SH-SY5Y (cell line): ENCODE results near the gene DDI1.

ENCODE experiments used
- GATA2 ChIP-seq: IDR thresholded peaks from 2 replicates; pipeline ENCODE4 v1.6.1; 2011; ENCODE audit warnings: mild to moderate bottlenecking, low read depth, low read length
- GATA3 ChIP-seq: IDR thresholded peaks from 2 replicates; pipeline ENCODE4 v1.6.1; 2011; ENCODE audit warnings: low read depth, mild to moderate bottlenecking, low read length, moderate library complexity

Gene DDI1

GRCh38 chr11:104036588-104036987, at the start of gene DDI1:
DDI1 (plus strand) TSS chr11:104036640; CDS start chr11:104036823, 183 bp downstream.
- TF ChIP-seq GATA2 = no peak

DNA sequence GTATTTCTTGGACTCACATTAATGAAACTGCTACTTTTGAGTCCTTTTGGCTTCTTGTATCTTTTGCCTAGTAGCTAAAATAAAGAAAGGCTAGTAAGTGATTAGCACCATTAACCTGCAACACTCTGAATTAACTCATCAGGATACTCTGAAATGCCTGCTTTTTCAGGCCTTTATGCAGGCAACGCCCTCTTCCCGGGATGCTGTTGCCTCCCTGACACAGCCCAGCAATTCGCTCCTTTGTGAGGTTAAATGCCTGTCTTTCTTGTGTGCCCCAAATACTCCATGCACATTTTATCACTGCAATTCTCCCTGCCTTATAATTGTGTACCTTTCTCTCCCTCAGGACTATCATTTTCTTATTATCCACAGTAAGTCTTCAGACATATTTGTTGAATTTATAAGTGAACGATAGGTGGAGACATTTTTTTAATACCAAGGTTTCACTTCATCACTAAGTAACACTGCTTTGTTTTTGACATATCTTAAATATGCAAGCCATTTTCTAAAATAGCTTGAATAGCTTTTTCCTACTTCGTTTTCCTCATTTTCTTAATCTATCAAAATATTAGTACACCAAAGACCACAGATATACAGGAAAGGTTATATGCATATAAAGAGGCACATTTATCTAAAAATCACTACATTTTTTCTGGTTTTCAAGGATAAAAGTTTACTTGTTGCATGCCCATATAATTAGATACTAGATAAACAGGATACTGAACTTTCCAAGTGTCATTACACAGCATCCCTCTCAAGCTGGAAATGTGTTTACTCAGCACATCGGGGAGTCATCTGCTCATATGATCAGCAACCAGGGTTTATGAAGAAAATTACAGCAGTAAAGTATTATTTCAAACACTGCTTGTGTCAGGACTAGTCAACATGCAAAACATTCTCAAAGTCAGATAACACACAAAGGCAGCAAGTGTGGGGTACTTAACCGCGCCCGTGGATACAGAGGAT, 48.5 kb upstream of the DDI1 start:
- TF ChIP-seq GATA2 (no peak), GATA3 (no peak)

DNA sequence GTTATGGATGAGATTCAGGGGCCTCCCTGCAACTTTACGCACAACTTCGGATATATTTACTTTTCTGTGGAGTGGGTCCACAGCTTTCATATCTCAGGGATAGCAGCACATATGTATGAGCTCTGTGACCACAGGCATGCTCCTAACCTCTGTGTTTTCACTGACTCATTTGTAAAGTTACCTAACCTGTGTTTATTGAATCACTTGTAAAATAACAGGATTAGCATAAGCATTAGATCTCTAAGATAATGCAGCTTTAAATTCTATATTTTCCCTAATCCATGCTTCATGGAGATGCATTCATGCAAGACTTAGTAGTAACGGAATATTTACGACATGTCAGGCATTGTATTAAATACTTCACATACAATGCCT, 47.9 kb upstream of the DDI1 start:
- TF ChIP-seq GATA3 (no peak), GATA2 (no peak)

DNA sequence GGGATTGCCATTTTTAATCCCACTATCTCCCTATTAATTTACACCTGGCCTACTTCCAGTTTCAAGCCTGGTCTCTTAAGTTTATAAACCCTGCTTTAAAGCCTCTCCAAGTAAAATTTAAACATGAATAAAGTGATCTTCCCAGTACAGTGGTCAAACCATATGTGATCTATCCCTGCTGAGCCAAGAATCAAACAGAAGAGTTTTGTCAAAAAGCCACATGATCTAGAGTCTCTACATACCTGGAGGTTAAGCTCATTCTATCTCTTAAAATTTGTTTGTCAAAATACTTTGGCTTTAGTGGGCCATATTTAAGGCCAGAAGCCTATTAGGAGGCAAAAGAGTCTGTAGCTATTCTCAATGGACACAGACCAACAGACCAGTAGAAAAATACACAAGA, 42.9 kb upstream of the DDI1 start:
- TF ChIP-seq GATA3 = no peak
- TF ChIP-seq GATA2 = no peak

- no peak for TF ChIP-seq GATA2
- TF ChIP-seq GATA3 = no peak
These were observed 42.3 kb upstream of the DDI1 start for GRCh38 chr11:103994094-103994493.

- TF ChIP-seq GATA2 (no peak), GATA3 (no peak)
These were observed 41.9 kb upstream of the DDI1 start for GRCh38 chr11:103994518-103994917.

DNA sequence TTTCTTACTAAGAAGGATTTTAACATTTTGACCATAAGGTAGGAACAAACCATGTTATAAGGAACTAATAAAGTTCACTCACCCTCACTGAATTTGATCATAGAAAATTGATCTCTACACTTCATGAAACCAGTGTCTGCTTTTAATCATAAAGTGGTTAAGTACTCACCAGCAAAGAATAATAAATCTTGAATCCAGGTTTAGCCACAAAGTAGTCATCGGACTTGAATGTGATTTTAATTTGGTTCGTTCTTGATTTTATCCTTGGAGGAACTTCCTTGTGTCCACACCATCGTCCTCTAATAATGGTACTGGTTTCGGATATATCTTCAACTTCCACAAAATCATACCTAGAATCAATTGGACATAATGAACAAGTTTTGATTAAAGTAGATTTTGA, 40.5 kb upstream of the DDI1 start:
- TF ChIP-seq GATA3 = no peak
- TF ChIP-seq GATA2 = no peak

DNA sequence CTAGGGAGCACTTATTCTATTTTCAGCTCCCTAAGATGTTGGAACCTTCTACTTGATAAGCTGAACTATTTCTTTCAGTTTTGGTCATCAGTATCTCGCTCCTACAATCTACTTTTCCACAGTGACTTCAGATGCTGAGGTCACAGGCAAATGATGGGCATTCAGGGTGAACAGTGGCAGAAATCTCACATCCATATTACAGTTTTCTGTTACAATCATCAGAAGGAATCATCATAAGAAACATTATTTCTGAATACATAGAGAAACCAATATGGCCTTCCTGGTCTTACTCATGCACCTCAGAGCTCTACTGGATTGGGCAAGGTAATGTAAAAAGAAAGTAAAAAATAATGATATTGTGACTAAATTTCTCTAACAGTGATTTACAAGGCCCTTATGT, 39.4 kb upstream of the DDI1 start:
- TF ChIP-seq GATA2 = no peak
- no peak for TF ChIP-seq GATA3

GRCh38 chr11:103998826-103999508, 37.5 kb upstream of the DDI1 start:
- TF ChIP-seq GATA2 = no peak
- no peak for TF ChIP-seq GATA3

DNA sequence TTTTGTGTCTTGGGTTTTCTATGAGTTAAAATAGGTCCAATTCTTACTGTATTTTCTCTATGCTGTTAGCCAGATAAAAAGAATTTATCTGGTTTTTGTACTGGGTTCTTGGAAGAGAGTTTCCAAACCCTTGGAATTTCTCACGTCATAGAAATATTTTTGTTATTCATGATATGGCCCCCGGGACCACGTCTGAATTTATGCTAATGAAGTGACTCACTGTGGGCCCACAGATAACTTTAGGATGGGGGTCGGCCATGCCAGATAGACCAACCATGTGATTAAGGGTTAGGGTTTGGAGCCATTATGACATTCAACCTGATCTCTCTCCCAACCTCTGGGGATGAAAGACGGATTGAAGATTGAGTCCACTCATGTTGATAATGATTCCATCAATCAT, 35.6 kb upstream of the DDI1 start:
- TF ChIP-seq GATA3 (no peak), GATA2 (no peak)

GRCh38 chr11:104001561-104002056, 34.8 kb upstream of the DDI1 start:
- TF ChIP-seq GATA3 = no peak
- no peak for TF ChIP-seq GATA2

DNA sequence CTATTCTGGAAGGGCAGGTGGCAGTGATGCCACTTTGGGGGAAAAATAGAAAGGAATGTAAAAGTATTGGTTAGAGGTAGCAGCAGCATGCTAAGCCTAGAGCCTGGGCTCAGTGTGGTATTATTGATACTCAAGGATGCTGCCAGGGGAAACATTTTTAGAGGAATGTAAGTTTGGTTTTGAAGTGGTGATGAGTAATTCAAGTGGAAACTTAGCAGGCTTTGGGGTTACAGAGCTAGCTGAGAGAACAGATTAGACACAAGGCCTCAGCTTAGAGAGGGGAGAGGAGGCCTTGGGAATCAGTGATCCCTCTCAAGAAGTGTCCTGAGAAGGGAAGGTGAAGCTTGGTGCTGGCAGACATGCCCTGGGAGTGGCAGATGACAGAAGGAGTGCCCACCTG, 32.9 kb upstream of the DDI1 start:
- TF ChIP-seq GATA3 (no peak), GATA2 (no peak)

DNA sequence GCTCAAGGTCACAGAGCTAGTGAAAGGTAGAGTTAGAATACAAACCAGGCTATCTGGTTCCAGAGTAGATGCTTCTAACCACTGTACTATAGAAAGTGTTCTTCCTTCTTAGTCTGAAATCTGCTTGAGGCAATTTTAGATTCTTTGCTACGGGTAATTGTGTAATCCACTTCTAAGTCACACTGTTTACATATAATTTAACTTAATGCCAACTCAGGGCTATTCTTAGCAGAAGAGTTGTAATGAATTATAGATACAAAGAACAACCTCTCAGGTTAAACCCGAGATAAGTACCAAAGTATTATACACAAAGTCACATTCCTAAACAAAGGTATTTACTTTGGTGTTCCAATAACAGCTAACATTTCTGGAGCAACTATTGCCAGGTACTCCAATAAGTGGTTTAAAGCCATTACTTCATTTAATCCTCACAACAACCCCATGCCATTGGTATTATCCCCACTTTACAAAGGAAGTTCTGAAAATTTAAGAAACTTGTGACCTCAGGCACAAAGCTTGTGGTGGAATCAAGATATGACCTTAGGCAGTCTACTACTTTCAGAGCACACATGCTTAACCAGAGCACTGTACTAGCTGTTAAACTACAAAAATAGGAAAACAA, 31.1 kb upstream of the DDI1 start:
- TF ChIP-seq GATA2 (no peak), GATA3 (no peak)

- TF ChIP-seq GATA2 = no peak
- no peak for TF ChIP-seq GATA3
These were observed 26.7 kb upstream of the DDI1 start for GRCh38 chr11:104009744-104010143.

DNA sequence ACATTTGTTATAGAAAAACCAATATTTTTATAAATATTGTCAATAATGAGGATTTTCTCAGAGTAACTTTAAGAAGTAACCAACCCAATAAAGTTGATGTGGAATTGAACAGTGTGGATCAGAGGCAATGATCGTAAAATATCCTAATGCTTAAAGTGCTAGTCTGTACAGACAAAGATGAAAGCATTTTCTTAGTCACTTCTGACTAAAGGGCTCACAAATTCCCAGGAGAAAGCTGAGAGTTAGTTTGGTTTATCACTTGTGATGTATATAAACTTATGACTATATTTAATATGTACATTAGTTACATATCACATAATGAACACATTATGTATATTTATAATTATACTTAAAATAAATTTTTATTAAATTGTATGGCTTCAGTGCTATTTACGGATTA, 25.4 kb upstream of the DDI1 start:
- no peak for TF ChIP-seq GATA3
- TF ChIP-seq GATA2 = no peak
